ENCODE measurements around the gene FCSK. TPM values are rescaled to one million over a fixed set of nuclear protein-coding genes. Genes with fewer than 3 reads are reported as not detected.

Gene FCSK
- total RNA-seq, 1 experiment from 2014 or later = 13.7 TPM

- no peak for DNase-seq (ENCODE audit: unreplicated experiment)
- ChIA-PET CTCF (interaction anchor here (0.5 kb wide), 1 partner anchor 339 kb away, joined by 3 read pairs; no protein-coding TSS in a partner anchor), POLR2A (no interaction called here)
- Mint-ChIP-seq H3K9me3 (ENCODE audit: unreplicated experiment) (no peaks in the 10 kb centered on the region), H3K4me3 (ENCODE audit: unreplicated experiment) (no peak overlapping the region), H3K27me3 (ENCODE audit: insufficient read depth, unreplicated experiment) (no peaks in the 10 kb centered on the region), H3K27ac (ENCODE audit: low read depth, unreplicated experiment) (no peak overlapping the region), H3K36me3 (ENCODE audit: insufficient read depth, unreplicated experiment) (peaks cover 19% of the 10 kb centered on the region), H3K4me1 (ENCODE audit: insufficient read depth, unreplicated experiment) (peaks cover 5% of the 10 kb centered on the region)
- no peak for TF ChIP-seq CTCF (IDR thresholded peaks at IDR 0.05; ENCODE audit: unreplicated experiment)
- intact Hi-C loops (cut with micrococcal nuclease) = no loop called here
- BruUV-seq (replicated peaks) = no TSS peak
Observed at GRCh38 chr16:70466805-70467076, 12.3 kb downstream of the FCSK start.

- POLR2A ChIA-PET = no interaction called here
- CTCF ChIA-PET = no interaction called here
- Mint-ChIP-seq H3K9me3 (ENCODE audit: unreplicated experiment) (no peaks in the 10 kb centered on the region), H3K4me3 (ENCODE audit: unreplicated experiment) (no peak overlapping the region), H3K27ac (ENCODE audit: low read depth, unreplicated experiment) (no peak overlapping the region), H3K4me1 (ENCODE audit: insufficient read depth, unreplicated experiment) (peaks cover 5% of the 10 kb centered on the region), H3K27me3 (ENCODE audit: insufficient read depth, unreplicated experiment) (no peaks in the 10 kb centered on the region), H3K36me3 (ENCODE audit: insufficient read depth, unreplicated experiment) (peaks cover 19% of the 10 kb centered on the region)
- intact Hi-C loops (cut with micrococcal nuclease) = no loop called here
- no peak for DNase-seq (ENCODE audit: unreplicated experiment)
- BruUV-seq (replicated peaks) = no TSS peak
- no peak for TF ChIP-seq CTCF (IDR thresholded peaks at IDR 0.05; ENCODE audit: unreplicated experiment)
Observed at GRCh38 chr16:70467113-70467512, 12.7 kb downstream of the FCSK start.

- BruUV-seq (replicated peaks) = no TSS peak
- Mint-ChIP-seq H3K27ac (ENCODE audit: low read depth, unreplicated experiment) (no peak overlapping the region), H3K4me3 (ENCODE audit: unreplicated experiment) (no peak overlapping the region), H3K27me3 (ENCODE audit: insufficient read depth, unreplicated experiment) (no peaks in the 10 kb centered on the region), H3K9me3 (ENCODE audit: unreplicated experiment) (no peaks in the 10 kb centered on the region), H3K36me3 (ENCODE audit: insufficient read depth, unreplicated experiment) (peaks cover 19% of the 10 kb centered on the region), H3K4me1 (ENCODE audit: insufficient read depth, unreplicated experiment) (peaks cover 5% of the 10 kb centered on the region)
- intact Hi-C loops (cut with micrococcal nuclease) = no loop called here
- no peak for DNase-seq (ENCODE audit: unreplicated experiment)
- no peak for TF ChIP-seq CTCF (IDR thresholded peaks at IDR 0.05; ENCODE audit: unreplicated experiment)
- ChIA-PET CTCF (no interaction called here), POLR2A (no interaction called here)
Observed at GRCh38 chr16:70467608-70468007, 13.2 kb downstream of the FCSK start.

GRCh38 chr16:70468776-70469525 lies 14.6 kb downstream of the FCSK start:
- TF ChIP-seq CTCF (IDR thresholded peaks at IDR 0.05; ENCODE audit: unreplicated experiment) = no peak
- no peaks in the 10 kb centered on the region for H3K27me3 Mint-ChIP-seq (ENCODE audit: insufficient read depth, unreplicated experiment)
- DNase-seq (ENCODE audit: unreplicated experiment) = no peak
- no peaks in the 10 kb centered on the region for H3K9me3 Mint-ChIP-seq (ENCODE audit: unreplicated experiment)
- peaks cover 25% of the 10 kb centered on the region for H3K36me3 Mint-ChIP-seq (ENCODE audit: insufficient read depth, unreplicated experiment)
- ChIA-PET CTCF (interaction anchor here (0.9 to 1.2 kb wide), 2 partner anchors 88 to 185 kb away, joined by 3 to 4 read pairs; no protein-coding TSS in a partner anchor), POLR2A (interaction anchor here (0.6 kb wide), 1 partner anchor 1118 kb away, joined by 3 read pairs; no protein-coding TSS in a partner anchor)
- intact Hi-C loops (cut with micrococcal nuclease) = no loop called here
- peak overlapping the region; percentile 83 for H3K27ac Mint-ChIP-seq (ENCODE audit: low read depth, unreplicated experiment)
- no TSS peak for BruUV-seq (replicated peaks)
- peaks cover 5% of the 10 kb centered on the region for H3K4me1 Mint-ChIP-seq (ENCODE audit: insufficient read depth, unreplicated experiment)
- no peak overlapping the region for H3K4me3 Mint-ChIP-seq (ENCODE audit: unreplicated experiment)

Measured in MCF 10A (cell line).